Measurements from ENCODE around the gene CD40. TPM values are rescaled to one million over a fixed set of nuclear protein-coding genes. Genes with fewer than 3 reads are reported as not detected.

Gene CD40
- total RNA-seq, 1 experiment from 2014 or later = 7.8 TPM

GRCh38 chr20:46130534-46130933 is 12.4 kb downstream of the CD40 start:
- Histone ChIP-seq H4K91ac (ENCODE audit: insufficient read length, low read depth, low read length) (no peak overlapping the region), H2BK15ac (ENCODE audit: low read depth, low read length) (no peak overlapping the region), H4K8ac (replicated peaks; ENCODE audit: insufficient read length, low read depth, low read length) (no peak overlapping the region), H3K9ac (ENCODE audit: extremely low read depth, insufficient read length, low read length) (no peak overlapping the region), H3K14ac (ENCODE audit: insufficient read depth, low read length) (no peak overlapping the region; the same call in 1 of the 2 replicates), H2BK5ac (ENCODE audit: insufficient read length, low read length) (no peak overlapping the region), H2BK120ac (ENCODE audit: low read depth, low read length, poor library complexity, severe bottlenecking) (no peak overlapping the region), H3K79me1 (ENCODE audit: insufficient read depth, low read depth, low read length, poor library complexity, severe bottlenecking) (no peaks in the 10 kb centered on the region), H3K27ac (ENCODE audit: insufficient read length, low read depth, low read length) (no peak overlapping the region), H2AFZ (ENCODE audit: low read length) (no peak overlapping the region), H3K56ac (ENCODE audit: insufficient read length, low read depth, low read length) (no peak overlapping the region), H4K20me1 (ENCODE audit: control insufficient read depth, insufficient read depth, insufficient read length) (no peaks in the 10 kb centered on the region), H3K4ac (ENCODE audit: low read depth, low read length) (no peak overlapping the region), H3T11ph (ENCODE audit: low read length) (no peak overlapping the region), H3K9me3 (ENCODE audit: control insufficient read depth, low read depth, low read length) (no peaks in the 10 kb centered on the region), H3K18ac (ENCODE audit: insufficient read length, low read depth, low read length) (no peak overlapping the region), H2BK12ac (ENCODE audit: insufficient read length, low read depth, low read length) (no peak overlapping the region), H2BK20ac (ENCODE audit: low read depth, low read length, poor library complexity, severe bottlenecking) (no peak overlapping the region), H4K5ac (ENCODE audit: insufficient read length, low read depth, low read length) (no peak overlapping the region), H3K4me1 (ENCODE audit: insufficient read depth, low read length) (no peaks in the 10 kb centered on the region), H3K4me2 (ENCODE audit: insufficient read depth, insufficient read length, low read length) (no peak overlapping the region), H3K23me2 (ENCODE audit: insufficient read length, low read depth, low read length, poor library complexity, severe bottlenecking) (no peaks in the 10 kb centered on the region), H3K23ac (ENCODE audit: insufficient read length, low read depth, low read length) (no peak overlapping the region), H3K79me2 (ENCODE audit: insufficient read depth, low read length) (no peaks in the 10 kb centered on the region), H3K27me3 (ENCODE audit: insufficient read depth, low read length) (no peaks in the 10 kb centered on the region), H2AK5ac (ENCODE audit: insufficient read length, low read length) (no peak overlapping the region)
- Mint-ChIP-seq H3K4me3 (no peak overlapping the region), H3K27me3 (ENCODE audit: low read depth) (peaks cover 41% of the 10 kb centered on the region), H3K9me3 (no peaks in the 10 kb centered on the region), H3K27ac (no peak overlapping the region; a peak in 1 of 7 replicates), H3K36me3 (ENCODE audit: insufficient read depth in 1 of 3, low read depth in 3 of 3) (peaks cover 0 to 7% (median 7%) of the 10 kb centered on the region in 3 experiments; a peak in 6 of 7 replicates), H3K4me1 (peaks cover 3 to 8% of the 10 kb centered on the region in 2 experiments)
- no peak for TF ChIP-seq CTCF (conservative IDR thresholded peaks at IDR 0.05)
- WGBS (ENCODE audit: extremely low coverage, insufficient read length, low lambda C conversion rate) = no CpG with 5 or more reads among the region's 4 CpGs
- no peak for DNase-seq
